Muscle layer of colon (tissue), 2 donors: ENCODE data around the gene TPM4.
"Not testable (repeated sequence)": the region's sequence is repeated elsewhere in the genome, so short reads cannot be mapped to it uniquely, and the experiment has no call there.

Experiments
- H3K27ac ChIP-seq: one replicate; pipeline ENCODE4 v1.7.0; 2013; ENCODE audit warnings: low read depth, mild to moderate bottlenecking, low read length, moderate library complexity
- H3K27me3 ChIP-seq, 2 donors: one replicate each; pipeline ENCODE4 v1.7.0; 2013; ENCODE audit warnings: low read length in 2 of 2, mild to moderate bottlenecking in 2 of 2; ENCODE audit not compliant: insufficient read depth in 2 of 2, control insufficient read depth in 1 of 2
- H3K36me3 ChIP-seq: one replicate; pipeline ENCODE4 v1.7.0; 2013; ENCODE audit warnings: mild to moderate bottlenecking, low read length; ENCODE audit not compliant: insufficient read depth
- H3K4me1 ChIP-seq: one replicate; pipeline ENCODE4 v1.7.0; 2013; ENCODE audit warnings: mild to moderate bottlenecking, low read length; ENCODE audit not compliant: insufficient read depth
- H3K4me3 ChIP-seq, 2 donors: one replicate each; pipeline ENCODE4 v1.7.0; 2013; ENCODE audit warnings: low read length in 2 of 2, low read depth in 1 of 2, mild to moderate bottlenecking in 1 of 2, moderate library complexity in 1 of 2
- H3K9ac ChIP-seq: one replicate; pipeline ENCODE4 v1.7.0; 2013; ENCODE audit warnings: low read length
- H3K9me3 ChIP-seq: one replicate; pipeline ENCODE4 v1.7.0; 2013; ENCODE audit warnings: mild to moderate bottlenecking, low read length
- donor health status: abdominal sarcoma.
- donor health status: Adenocarcinoma of cecum.

Gene TPM4

GRCh38 chr19:16075430-16076153 is 703 bp upstream of the TPM4 start:
- H3K4me3 ChIP-seq = peak overlapping the region; percentile 35 to 56
- peaks cover 36% of the 10 kb centered on the region for H3K36me3 ChIP-seq
- H3K27ac ChIP-seq = peak overlapping the region; percentile 98
- peaks cover 78% of the 10 kb centered on the region for H3K4me1 ChIP-seq
- H3K9ac ChIP-seq = peak overlapping the region; percentile 98
- H3K27me3 ChIP-seq = no peaks in the 10 kb centered on the region
- H3K9me3 ChIP-seq = no peaks in the 10 kb centered on the region

- H3K9ac ChIP-seq = peak overlapping the region; percentile 99
- H3K27ac ChIP-seq = peak overlapping the region; percentile 97
- H3K9me3 ChIP-seq = no peaks in the 10 kb centered on the region
- H3K4me1 ChIP-seq = peaks cover 78% of the 10 kb centered on the region
- no peaks in the 10 kb centered on the region for H3K27me3 ChIP-seq
- H3K36me3 ChIP-seq = peaks cover 43% of the 10 kb centered on the region
- H3K4me3 ChIP-seq = peak overlapping the region; percentile 90 to 97
Measured at GRCh38 chr19:16076958-16077611, 790 bp downstream of the TPM4 start.

- H3K4me3 ChIP-seq = peak overlapping the region; percentile 90 to 97
- H3K27me3 ChIP-seq = no peaks in the 10 kb centered on the region
- H3K9ac ChIP-seq = peak overlapping the region; percentile 99
- H3K4me1 ChIP-seq = peaks cover 78% of the 10 kb centered on the region
- H3K27ac ChIP-seq = peak overlapping the region; percentile 97
- H3K9me3 ChIP-seq = no peaks in the 10 kb centered on the region
- peaks cover 50% of the 10 kb centered on the region for H3K36me3 ChIP-seq
Measured at GRCh38 chr19:16077984-16078758, 1.9 kb downstream of the TPM4 start.

- Histone ChIP-seq H3K27me3 (no peaks in the 10 kb centered on the region), H3K36me3 (peaks cover 52% of the 10 kb centered on the region), H3K9ac (peak overlapping the region; percentile 99), H3K4me1 (peaks cover 75% of the 10 kb centered on the region), H3K9me3 (no peaks in the 10 kb centered on the region), H3K27ac (peak overlapping the region; percentile 97), H3K4me3 (peak overlapping the region; percentile 10 to 90)
Measured at GRCh38 chr19:16078759-16079707, 2.7 kb downstream of the TPM4 start.

- Histone ChIP-seq H3K36me3 (peaks cover 93% of the 10 kb centered on the region), H3K9ac (no peak overlapping the region), H3K27me3 (no peaks in the 10 kb centered on the region), H3K4me1 (peaks cover 85% of the 10 kb centered on the region), H3K4me3 (no peak overlapping the region), H3K27ac (peak overlapping the region; percentile 37), H3K9me3 (no peaks in the 10 kb centered on the region)
Measured at GRCh38 chr19:16084067-16084685, 7.9 kb downstream of the TPM4 start.

GRCh38 chr19:16085115-16085514 is 8.8 kb downstream of the TPM4 start:
- Histone ChIP-seq H3K36me3 (peaks cover 97% of the 10 kb centered on the region), H3K27me3 (no peaks in the 10 kb centered on the region), H3K4me1 (peaks cover 78% of the 10 kb centered on the region), H3K9me3 (no peaks in the 10 kb centered on the region), H3K27ac (no peak overlapping the region), H3K4me3 (no peak overlapping the region), H3K9ac (no peak overlapping the region)

GRCh38 chr19:16087404-16087803 is 11.1 kb downstream of the TPM4 start:
- Histone ChIP-seq H3K36me3 (peaks cover 98% of the 10 kb centered on the region), H3K4me1 (peaks cover 55% of the 10 kb centered on the region)
- H3K4me3 ChIP-seq, H3K27ac ChIP-seq, H3K27me3 ChIP-seq, H3K9me3 ChIP-seq, H3K9ac ChIP-seq: not testable (repeated sequence)

GRCh38 chr19:16087940-16088339 is 11.6 kb downstream of the TPM4 start:
- no peaks in the 10 kb centered on the region for H3K9me3 ChIP-seq
- no peaks in the 10 kb centered on the region for H3K27me3 ChIP-seq
- H3K4me1 ChIP-seq = peaks cover 50% of the 10 kb centered on the region
- H3K9ac ChIP-seq = no peak overlapping the region
- H3K4me3 ChIP-seq = no peak overlapping the region
- H3K36me3 ChIP-seq = peaks cover 98% of the 10 kb centered on the region
- peak overlapping the region; percentile 2 for H3K27ac ChIP-seq

- peaks cover 44% of the 10 kb centered on the region for H3K4me1 ChIP-seq
- H3K27me3 ChIP-seq = no peaks in the 10 kb centered on the region
- H3K9me3 ChIP-seq = no peaks in the 10 kb centered on the region
- no peak overlapping the region for H3K4me3 ChIP-seq
- H3K9ac ChIP-seq = no peak overlapping the region
- H3K36me3 ChIP-seq = peaks cover 98% of the 10 kb centered on the region
- H3K27ac ChIP-seq = peak overlapping the region; percentile 2
Measured at GRCh38 chr19:16088351-16089009, 12.2 kb downstream of the TPM4 start.
